ENCODE measurements around the gene GIPC2. TPM values are rescaled to one million over a fixed set of nuclear protein-coding genes. Genes with fewer than 3 reads are reported as not detected.

GIPC2 gene
- total RNA-seq, 1 donor from 2014 or later, result 4.1 TPM

GRCh38 chr1:78004719-78005447, 40.9 kb upstream of the GIPC2 start, which contains the start of gene DNAJB4:
Gene DNAJB4, plus strand, starts transcription at chr1:78004939. Its CDS starts 172 bp downstream, at chr1:78005111.
- Histone ChIP-seq H3K9me3 (no peaks in the 10 kb centered on the region), H3K4me1 (peaks cover 14% of the 10 kb centered on the region), H3K36me3 (no peaks in the 10 kb centered on the region), H3K27me3 (no peaks in the 10 kb centered on the region), H3K27ac (peak within 1 kb of the TSS; percentile 83), H3K4me3 (peak within 1 kb of the TSS; percentile 69)
- ATAC-seq (peak; percentile 100), DNase-seq (no peak)
- intact Hi-C loops (cut with DNase I), result no loop called here
- no peak for TF ChIP-seq CTCF (IDR thresholded peaks at IDR 0.05)

GRCh38 chr1:78005448-78005722, 40.4 kb upstream of the GIPC2 start:
- Histone ChIP-seq H3K27me3 (no peaks in the 10 kb centered on the region), H3K4me1 (peaks cover 11% of the 10 kb centered on the region), H3K36me3 (no peaks in the 10 kb centered on the region), H3K9me3 (no peaks in the 10 kb centered on the region), H3K27ac (peak overlapping the region; percentile 83), H3K4me3 (peak overlapping the region; percentile 69)
- no peak for TF ChIP-seq CTCF (IDR thresholded peaks at IDR 0.05)
- ATAC-seq, result no peak
- DNase-seq, result no peak
- intact Hi-C loops (cut with DNase I), result no loop called here

- no peaks in the 10 kb centered on the region for H3K36me3 ChIP-seq
- ATAC-seq (no peak), DNase-seq (no peak)
- H3K4me1 ChIP-seq, result peaks cover 11% of the 10 kb centered on the region
- TF ChIP-seq CTCF (IDR thresholded peaks at IDR 0.05), result no peak
- H3K27ac ChIP-seq, result peak overlapping the region; percentile 83
- H3K27me3 ChIP-seq, result no peaks in the 10 kb centered on the region
- peak overlapping the region; percentile 69 for H3K4me3 ChIP-seq
- no peaks in the 10 kb centered on the region for H3K9me3 ChIP-seq
- intact Hi-C loops (cut with DNase I), result no loop called here
Observed at GRCh38 chr1:78005755-78006154, 40.0 kb upstream of the GIPC2 start.

GRCh38 chr1:78006521-78006920, 39.2 kb upstream of the GIPC2 start:
- no peak for TF ChIP-seq CTCF (IDR thresholded peaks at IDR 0.05)
- Histone ChIP-seq H3K27me3 (no peaks in the 10 kb centered on the region), H3K27ac (peak overlapping the region; percentile 83), H3K36me3 (no peaks in the 10 kb centered on the region), H3K4me1 (peaks cover 14% of the 10 kb centered on the region), H3K4me3 (peak overlapping the region; percentile 69), H3K9me3 (no peaks in the 10 kb centered on the region)
- intact Hi-C loops (cut with DNase I), result no loop called here
- DNase-seq, result no peak
- no peak for ATAC-seq

- ATAC-seq (no peak), DNase-seq (no peak)
- H3K27ac ChIP-seq, result no peak overlapping the region
- H3K27me3 ChIP-seq, result no peaks in the 10 kb centered on the region
- intact Hi-C loops (cut with DNase I), result no loop called here
- TF ChIP-seq CTCF (IDR thresholded peaks at IDR 0.05), result no peak
- H3K4me3 ChIP-seq, result peak overlapping the region; percentile 69
- H3K4me1 ChIP-seq, result peaks cover 14% of the 10 kb centered on the region
- H3K9me3 ChIP-seq, result no peaks in the 10 kb centered on the region
- no peaks in the 10 kb centered on the region for H3K36me3 ChIP-seq
Observed at GRCh38 chr1:78007677-78008341, 38.0 kb upstream of the GIPC2 start.
